ENCODE measurements around the gene DOCK9. TPM values are rescaled to one million over a fixed set of nuclear protein-coding genes. Genes with fewer than 3 reads are reported as not detected.
"Not testable (repeated sequence)": the region's sequence is repeated elsewhere in the genome, so short reads cannot be mapped to it uniquely, and the experiment has no call there.

The DOCK9 gene
- total RNA-seq, 6 donors from 2014 or later, result 155 to 284 (median 170) TPM

GRCh38 chr13:98820300-98820699 lies 157.6 kb downstream of the DOCK9 start:
- Histone ChIP-seq H3K36me3 (peaks cover 4 to 79% (median 34%) of the 10 kb centered on the region in 4 donors), H3K4me1 (peaks cover 0 to 17% (median 10%) of the 10 kb centered on the region in 4 donors), H3K9me3 (no peaks in the 10 kb centered on the region), H3K4me3 (no peak overlapping the region), H3K27me3 (no peaks in the 10 kb centered on the region), H3K27ac (peak overlapping the region in 1 of 4 donors; percentile 70)
- 95 to 96% methylated on average over 3 of the region's 3 CpGs for WGBS, 2 donors
- no peak for DNase-seq
- no peak for TF ChIP-seq EP300 (IDR thresholded peaks at IDR 0.05)
- TF ChIP-seq, protein P1, sequence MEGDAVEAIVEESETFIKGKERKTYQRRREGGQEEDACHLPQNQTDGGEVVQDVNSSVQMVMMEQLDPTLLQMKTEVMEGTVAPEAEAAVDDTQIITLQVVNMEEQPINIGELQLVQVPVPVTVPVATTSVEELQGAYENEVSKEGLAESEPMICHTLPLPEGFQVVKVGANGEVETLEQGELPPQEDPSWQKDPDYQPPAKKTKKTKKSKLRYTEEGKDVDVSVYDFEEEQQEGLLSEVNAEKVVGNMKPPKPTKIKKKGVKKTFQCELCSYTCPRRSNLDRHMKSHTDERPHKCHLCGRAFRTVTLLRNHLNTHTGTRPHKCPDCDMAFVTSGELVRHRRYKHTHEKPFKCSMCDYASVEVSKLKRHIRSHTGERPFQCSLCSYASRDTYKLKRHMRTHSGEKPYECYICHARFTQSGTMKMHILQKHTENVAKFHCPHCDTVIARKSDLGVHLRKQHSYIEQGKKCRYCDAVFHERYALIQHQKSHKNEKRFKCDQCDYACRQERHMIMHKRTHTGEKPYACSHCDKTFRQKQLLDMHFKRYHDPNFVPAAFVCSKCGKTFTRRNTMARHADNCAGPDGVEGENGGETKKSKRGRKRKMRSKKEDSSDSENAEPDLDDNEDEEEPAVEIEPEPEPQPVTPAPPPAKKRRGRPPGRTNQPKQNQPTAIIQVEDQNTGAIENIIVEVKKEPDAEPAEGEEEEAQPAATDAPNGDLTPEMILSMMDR (IDR thresholded peaks at IDR 0.05), result no peak
- TF ChIP-seq POLR2AphosphoS5 (IDR thresholded peaks at IDR 0.05), result no peak
- no peak for TF ChIP-seq POLR2A (IDR thresholded peaks at IDR 0.05)
- ATAC-seq (ENCODE audit: low FRiP score in 2 of 2), result no peak

DNA sequence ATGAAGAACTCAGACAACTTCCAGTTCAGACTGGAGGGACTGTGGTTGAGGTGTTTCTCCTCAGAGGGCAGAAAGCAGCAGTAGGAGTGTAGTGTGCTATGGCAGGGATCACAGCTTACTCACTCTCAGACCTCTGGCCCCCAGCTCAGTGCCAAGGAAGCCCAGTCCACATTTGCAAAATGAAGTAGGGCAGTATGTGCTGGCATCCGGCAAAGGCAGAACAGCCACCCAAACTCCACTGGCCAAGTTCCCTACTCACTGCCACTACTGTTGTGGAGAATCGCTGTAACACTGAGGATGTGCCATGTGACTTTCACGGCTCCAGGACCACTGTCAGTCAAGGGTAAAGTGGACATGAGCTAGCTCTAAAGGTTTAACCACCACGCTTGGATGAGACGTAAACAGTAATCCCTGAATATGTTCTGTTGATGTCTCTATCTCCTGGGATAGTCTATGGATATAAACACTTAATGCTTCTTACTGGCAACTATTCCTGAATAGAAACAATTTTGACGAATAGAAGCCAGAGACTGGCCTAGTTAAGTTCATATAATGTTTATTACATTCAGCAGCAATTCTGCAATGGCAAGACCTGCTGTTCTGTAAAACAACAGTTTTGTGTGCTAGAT lies 158.4 kb downstream of the DOCK9 start:
- Histone ChIP-seq H3K9me3 (no peaks in the 10 kb centered on the region), H3K36me3 (peaks cover 4 to 74% (median 32%) of the 10 kb centered on the region in 4 donors), H3K4me1 (peaks cover 0 to 17% (median 10%) of the 10 kb centered on the region in 4 donors), H3K27me3 (no peaks in the 10 kb centered on the region), H3K4me3 (no peak overlapping the region), H3K27ac (no peak overlapping the region)
- 96 to 97% methylated on average over 6 of the region's 6 CpGs for WGBS, 2 donors
- DNase-seq (no peak), ATAC-seq (ENCODE audit: low FRiP score in 2 of 2) (no peak)
- TF ChIP-seq POLR2AphosphoS5 (IDR thresholded peaks at IDR 0.05) (no peak), EP300 (IDR thresholded peaks at IDR 0.05) (no peak), POLR2A (IDR thresholded peaks at IDR 0.05) (no peak)
- TF ChIP-seq, protein P1 (IDR thresholded peaks at IDR 0.05), result no peak

GRCh38 chr13:98816406-98816805 lies 161.5 kb downstream of the DOCK9 start:
- DNase-seq (no peak), ATAC-seq (ENCODE audit: low FRiP score in 2 of 2) (no peak)
- no peaks in the 10 kb centered on the region for H3K27me3 ChIP-seq
- H3K36me3 ChIP-seq, result peaks cover 4 to 52% (median 17%) of the 10 kb centered on the region in 4 donors
- no peak overlapping the region for H3K4me3 ChIP-seq
- 92 to 95% methylated on average over 12 of the region's 12 CpGs for WGBS, 2 donors
- TF ChIP-seq POLR2A (IDR thresholded peaks at IDR 0.05) (no peak), EP300 (IDR thresholded peaks at IDR 0.05) (no peak), POLR2AphosphoS5 (IDR thresholded peaks at IDR 0.05) (no peak)
- TF ChIP-seq, protein P1 (IDR thresholded peaks at IDR 0.05), result no peak
- H3K27ac ChIP-seq, result no peak overlapping the region
- peaks cover 0 to 4% (median 2%) of the 10 kb centered on the region in 4 donors for H3K4me1 ChIP-seq
- no peaks in the 10 kb centered on the region for H3K9me3 ChIP-seq

DNA sequence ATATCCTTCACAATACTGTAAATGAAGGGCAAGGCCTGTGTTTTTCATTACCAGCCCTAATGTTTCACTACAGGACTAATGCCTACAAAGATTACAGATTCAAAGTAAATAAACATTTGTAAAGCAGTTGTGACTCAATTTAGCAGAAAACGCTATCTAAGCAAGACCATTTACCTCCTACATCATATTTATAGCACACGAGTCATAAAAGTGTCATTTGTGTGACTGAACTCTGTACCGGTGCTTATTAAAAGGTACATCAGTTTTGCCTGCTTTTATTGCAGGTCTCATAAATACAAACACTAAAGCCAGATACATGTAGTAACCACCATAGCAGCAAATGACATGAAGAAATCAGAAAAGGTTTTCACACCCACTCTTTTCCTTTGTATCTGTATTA lies 163.9 kb downstream of the DOCK9 start:
- H3K4me1 ChIP-seq, result peaks cover 0 to 4% (median 0%) of the 10 kb centered on the region in 4 donors
- TF ChIP-seq POLR2A (IDR thresholded peaks at IDR 0.05), result no peak
- no peak for TF ChIP-seq EP300 (IDR thresholded peaks at IDR 0.05)
- TF ChIP-seq, protein P1 (IDR thresholded peaks at IDR 0.05), result no peak
- TF ChIP-seq POLR2AphosphoS5 (IDR thresholded peaks at IDR 0.05), result no peak
- H3K36me3 ChIP-seq, result peaks cover 4 to 49% (median 20%) of the 10 kb centered on the region in 4 donors
- no peaks in the 10 kb centered on the region for H3K27me3 ChIP-seq
- H3K27ac ChIP-seq, result no peak overlapping the region
- no peak for DNase-seq
- 89 to 91% methylated on average over 3 of the region's 3 CpGs for WGBS, 2 donors
- ATAC-seq (ENCODE audit: low FRiP score in 2 of 2), result no peak
- H3K9me3 ChIP-seq, result no peaks in the 10 kb centered on the region
- no peak overlapping the region for H3K4me3 ChIP-seq

DNA sequence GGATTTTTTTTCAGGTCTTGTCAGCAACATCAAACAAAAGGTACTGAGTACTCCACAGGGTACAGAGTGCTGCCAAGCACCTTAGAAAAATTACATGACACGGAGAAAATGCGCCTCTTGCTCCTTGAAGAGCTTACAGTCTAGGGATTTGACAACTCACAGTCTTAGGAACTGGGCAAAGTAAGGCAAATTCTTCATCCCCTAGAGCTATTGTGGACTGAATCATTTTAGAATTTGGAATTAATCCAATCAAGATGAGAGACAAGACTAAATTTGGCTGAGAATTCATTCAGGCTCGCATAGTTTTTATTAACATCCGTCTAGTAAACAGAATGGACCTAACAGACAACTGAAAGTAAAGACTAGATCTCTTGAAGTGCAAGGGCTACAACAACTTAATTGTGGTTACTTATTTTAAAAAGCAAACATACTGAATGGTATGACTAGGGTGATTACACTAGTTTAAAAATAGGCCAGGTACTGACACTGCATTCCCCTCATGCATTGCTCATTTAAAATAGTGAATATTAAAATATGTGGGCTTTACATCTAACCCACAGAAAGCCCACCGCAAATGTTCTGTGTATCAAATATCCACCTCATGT lies 165.6 kb downstream of the DOCK9 start:
- not testable (repeated sequence) for H3K27ac ChIP-seq, H3K9me3 ChIP-seq, H3K27me3 ChIP-seq, H3K4me3 ChIP-seq, H3K4me1 ChIP-seq, DNase-seq
- peaks cover 4 to 61% (median 26%) of the 10 kb centered on the region in 4 donors for H3K36me3 ChIP-seq
- ATAC-seq (ENCODE audit: low FRiP score in 2 of 2), result peak in 1 of 2 donors; percentile 32
- WGBS, 2 donors, result 67 to 88% methylated on average over 2 of the region's 5 CpGs

All from upper lobe of left lung (tissue), 6 donors.